ENCODE results near the gene DSCAML1. TPM values are rescaled to one million over a fixed set of nuclear protein-coding genes. Genes with fewer than 3 reads are reported as not detected.
A peak's percentile ranks its signal among the peaks of the same experiment; 100 is the strongest.

The DSCAML1 gene
- total RNA-seq, 1 donor from 2014 or later: 0.09 TPM

DNA sequence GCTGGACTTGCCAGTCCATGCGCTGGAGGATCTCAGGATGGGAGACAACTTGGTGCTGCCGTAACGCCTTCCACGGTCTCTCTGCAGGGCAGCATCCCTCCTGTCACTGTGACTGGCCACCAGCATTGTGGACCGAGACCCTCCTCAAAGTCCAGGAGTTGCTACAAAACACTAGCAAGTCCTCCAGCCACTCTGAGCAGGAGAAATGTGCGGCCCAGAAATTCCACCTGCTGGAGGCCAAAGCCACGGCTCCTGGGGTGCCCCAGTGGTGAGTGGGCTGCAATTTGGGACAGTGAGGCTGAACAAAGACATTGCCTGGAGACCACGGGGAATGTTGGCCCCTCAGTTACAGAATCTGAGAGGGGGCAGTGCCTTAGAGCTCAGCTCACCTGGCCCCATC, 6.9 kb upstream of the DSCAML1 start:
- no peak for DNase-seq (ENCODE audit: low read depth, low spot score)
- H3K9me3 Mint-ChIP-seq: no peaks in the 10 kb centered on the region
- peaks cover 52% of the 10 kb centered on the region for H3K27me3 Mint-ChIP-seq (ENCODE audit: low read depth)
- H3K4me1 Mint-ChIP-seq: peaks cover 2% of the 10 kb centered on the region
- H3K4me3 Mint-ChIP-seq: no peak overlapping the region
- no peak overlapping the region for H3K27ac Mint-ChIP-seq (ENCODE audit: unreplicated experiment)
- TF ChIP-seq, protein P1, sequence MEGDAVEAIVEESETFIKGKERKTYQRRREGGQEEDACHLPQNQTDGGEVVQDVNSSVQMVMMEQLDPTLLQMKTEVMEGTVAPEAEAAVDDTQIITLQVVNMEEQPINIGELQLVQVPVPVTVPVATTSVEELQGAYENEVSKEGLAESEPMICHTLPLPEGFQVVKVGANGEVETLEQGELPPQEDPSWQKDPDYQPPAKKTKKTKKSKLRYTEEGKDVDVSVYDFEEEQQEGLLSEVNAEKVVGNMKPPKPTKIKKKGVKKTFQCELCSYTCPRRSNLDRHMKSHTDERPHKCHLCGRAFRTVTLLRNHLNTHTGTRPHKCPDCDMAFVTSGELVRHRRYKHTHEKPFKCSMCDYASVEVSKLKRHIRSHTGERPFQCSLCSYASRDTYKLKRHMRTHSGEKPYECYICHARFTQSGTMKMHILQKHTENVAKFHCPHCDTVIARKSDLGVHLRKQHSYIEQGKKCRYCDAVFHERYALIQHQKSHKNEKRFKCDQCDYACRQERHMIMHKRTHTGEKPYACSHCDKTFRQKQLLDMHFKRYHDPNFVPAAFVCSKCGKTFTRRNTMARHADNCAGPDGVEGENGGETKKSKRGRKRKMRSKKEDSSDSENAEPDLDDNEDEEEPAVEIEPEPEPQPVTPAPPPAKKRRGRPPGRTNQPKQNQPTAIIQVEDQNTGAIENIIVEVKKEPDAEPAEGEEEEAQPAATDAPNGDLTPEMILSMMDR (conservative IDR thresholded peaks at IDR 0.05): no peak
- no peaks in the 10 kb centered on the region for H3K36me3 Mint-ChIP-seq (ENCODE audit: low read depth)

DNA sequence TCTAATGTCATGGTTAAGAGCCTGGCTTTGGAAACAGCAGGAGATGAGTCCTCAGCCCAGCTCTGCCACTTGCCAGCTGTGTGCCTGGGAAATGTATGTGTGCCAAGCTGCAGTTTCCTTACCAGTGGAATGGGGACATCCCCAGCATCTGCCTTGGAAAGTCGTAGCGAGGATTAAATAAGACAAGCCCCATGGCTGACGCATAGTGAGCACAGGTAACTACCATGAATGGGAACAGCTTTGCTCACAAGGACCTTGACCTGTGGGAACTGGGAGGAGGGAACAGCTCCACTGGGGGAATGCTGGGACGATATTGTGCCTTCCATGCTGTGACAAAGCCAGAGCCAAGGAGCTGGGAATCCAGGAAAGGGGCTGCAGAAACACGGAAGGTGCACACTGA, 2.6 kb upstream of the DSCAML1 start:
- Mint-ChIP-seq H3K4me3 (no peak overlapping the region), H3K36me3 (ENCODE audit: low read depth) (no peaks in the 10 kb centered on the region), H3K27me3 (ENCODE audit: low read depth) (peaks cover 75% of the 10 kb centered on the region), H3K27ac (ENCODE audit: unreplicated experiment) (peak overlapping the region; percentile 43), H3K4me1 (no peaks in the 10 kb centered on the region), H3K9me3 (no peaks in the 10 kb centered on the region)
- TF ChIP-seq, protein P1 (conservative IDR thresholded peaks at IDR 0.05): no peak
- no peak for DNase-seq (ENCODE audit: low read depth, low spot score)

DNA sequence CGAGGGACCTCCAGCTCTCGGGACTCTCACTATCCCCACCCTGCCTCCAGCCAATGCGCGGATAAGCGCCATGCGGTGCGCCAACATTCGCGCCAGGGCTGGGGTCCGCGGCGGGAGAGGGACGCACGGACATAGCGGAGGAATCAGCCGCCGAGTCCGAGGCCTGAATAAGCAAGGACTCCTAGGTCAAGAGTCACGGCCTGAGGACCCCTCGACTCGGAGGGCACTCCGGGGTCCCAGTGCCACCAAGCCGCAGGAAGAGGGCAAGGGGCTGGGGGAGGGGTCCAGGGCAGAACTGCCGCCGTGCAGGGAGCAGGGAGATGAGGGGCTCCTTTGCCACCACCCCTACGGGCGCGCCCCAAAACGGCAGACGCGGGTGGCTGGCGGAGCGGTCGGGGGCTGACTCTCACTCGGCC, 552 bp downstream of the DSCAML1 start:
- Mint-ChIP-seq H3K36me3 (ENCODE audit: low read depth) (no peaks in the 10 kb centered on the region), H3K9me3 (no peaks in the 10 kb centered on the region), H3K4me1 (no peaks in the 10 kb centered on the region), H3K4me3 (no peak overlapping the region), H3K27ac (ENCODE audit: unreplicated experiment) (no peak overlapping the region), H3K27me3 (ENCODE audit: low read depth) (peaks cover 90% of the 10 kb centered on the region)
- DNase-seq (ENCODE audit: low read depth, low spot score): no peak
- TF ChIP-seq, protein P1 (conservative IDR thresholded peaks at IDR 0.05): no peak

DNA sequence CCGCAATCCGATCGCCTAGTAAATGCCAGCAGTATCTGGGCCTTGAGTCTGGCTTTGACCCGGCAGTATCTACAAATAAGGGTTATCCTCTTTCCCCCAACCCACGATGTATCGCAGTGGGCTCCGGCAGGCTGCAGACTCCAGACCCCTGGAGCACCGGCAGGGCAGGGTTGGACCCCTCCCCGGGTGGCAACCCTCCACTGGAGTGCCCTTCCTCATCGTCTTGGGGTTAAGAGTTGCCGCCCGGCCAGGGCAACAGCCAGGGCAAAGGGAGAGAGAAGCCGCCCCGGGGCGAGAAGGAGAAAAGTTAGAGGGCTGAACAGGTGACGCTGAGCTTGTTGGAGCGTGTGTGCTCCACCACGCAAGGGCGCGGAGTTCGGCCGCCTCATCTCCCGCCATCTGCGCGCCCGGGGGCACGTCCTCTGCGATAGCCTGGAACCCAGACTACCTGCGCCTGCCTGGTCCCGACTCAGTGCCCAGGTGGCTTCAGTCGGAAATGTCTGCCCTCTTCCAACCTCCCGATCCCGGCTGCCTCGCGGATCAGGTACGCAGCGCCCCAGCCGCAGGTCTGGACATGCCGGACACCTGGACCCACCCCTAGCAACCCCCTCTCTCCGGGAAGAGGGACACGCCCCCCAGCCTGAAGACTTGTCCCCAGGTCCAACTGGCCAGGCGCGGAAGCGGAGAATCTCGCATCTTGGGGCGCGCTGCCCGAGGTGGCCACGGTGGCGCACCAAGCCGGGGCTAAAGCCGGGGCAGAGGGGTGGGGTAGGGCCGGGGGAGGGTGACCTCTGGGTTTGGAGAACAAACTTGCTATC, 1.2 kb downstream of the DSCAML1 start:
- no peak overlapping the region for H3K4me3 Mint-ChIP-seq
- DNase-seq (ENCODE audit: low read depth, low spot score): no peak

DNA sequence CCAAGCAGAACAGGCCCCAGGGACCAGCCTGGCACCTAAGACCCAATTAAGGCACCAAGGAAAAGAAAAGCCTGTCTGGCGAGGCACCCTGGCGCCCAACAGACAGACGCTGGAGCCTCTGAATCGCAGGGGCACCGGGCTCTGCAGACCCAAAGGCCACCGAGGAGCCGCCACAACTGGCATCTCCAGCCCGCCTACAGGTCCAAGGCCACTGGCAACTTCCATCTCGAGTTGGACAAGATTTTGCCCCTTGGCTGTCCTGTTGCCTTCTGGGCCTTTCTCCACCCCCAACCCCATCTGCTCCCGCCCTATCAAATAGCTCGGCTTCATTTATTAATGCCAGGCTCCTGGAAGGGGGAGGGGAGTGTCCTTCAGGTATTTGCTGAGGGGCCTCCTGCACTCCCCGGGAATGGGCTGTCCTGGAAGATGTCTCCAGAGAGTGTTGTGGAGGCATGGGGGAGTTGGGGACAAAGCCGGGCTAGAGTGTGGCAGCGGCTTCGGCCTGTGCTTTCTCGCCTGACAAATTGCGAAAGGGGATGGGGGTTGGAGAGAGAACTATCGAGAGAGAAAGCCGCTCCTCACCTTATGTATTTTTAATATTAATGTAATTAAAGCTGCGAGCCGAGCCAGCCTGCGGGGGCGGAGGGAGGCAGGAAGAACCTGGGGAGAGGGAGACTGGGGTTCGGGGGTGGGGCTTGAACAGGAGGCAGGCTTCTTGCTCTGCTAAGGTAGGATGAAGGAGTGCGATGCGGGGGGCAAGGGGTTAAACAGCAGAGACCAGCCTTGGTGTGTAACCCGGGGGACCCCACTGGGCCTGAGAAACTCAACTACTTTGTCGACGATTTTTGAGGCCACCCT, 2.0 kb downstream of the DSCAML1 start:
- H3K27me3 Mint-ChIP-seq (ENCODE audit: low read depth): peaks cover 92% of the 10 kb centered on the region
- no peak overlapping the region for H3K27ac Mint-ChIP-seq (ENCODE audit: unreplicated experiment)
- no peak for DNase-seq (ENCODE audit: low read depth, low spot score)
- H3K4me3 Mint-ChIP-seq: no peak overlapping the region
- no peaks in the 10 kb centered on the region for H3K36me3 Mint-ChIP-seq (ENCODE audit: low read depth)
- H3K4me1 Mint-ChIP-seq: no peaks in the 10 kb centered on the region
- no peaks in the 10 kb centered on the region for H3K9me3 Mint-ChIP-seq
- TF ChIP-seq, protein P1 (conservative IDR thresholded peaks at IDR 0.05): no peak

More for the DNA sequence above, 1.2 kb downstream of the DSCAML1 start:
- H3K27ac Mint-ChIP-seq (ENCODE audit: unreplicated experiment): no peak overlapping the region
- H3K4me1 Mint-ChIP-seq: no peaks in the 10 kb centered on the region
- H3K27me3 Mint-ChIP-seq (ENCODE audit: low read depth): peaks cover 93% of the 10 kb centered on the region
- no peaks in the 10 kb centered on the region for H3K9me3 Mint-ChIP-seq
- TF ChIP-seq, protein P1 (conservative IDR thresholded peaks at IDR 0.05): no peak
- no peaks in the 10 kb centered on the region for H3K36me3 Mint-ChIP-seq (ENCODE audit: low read depth)

Data from neural crest cell (in vitro differentiated cells).